ENCODE results near the gene GATA1.

The GATA1 gene

DNA sequence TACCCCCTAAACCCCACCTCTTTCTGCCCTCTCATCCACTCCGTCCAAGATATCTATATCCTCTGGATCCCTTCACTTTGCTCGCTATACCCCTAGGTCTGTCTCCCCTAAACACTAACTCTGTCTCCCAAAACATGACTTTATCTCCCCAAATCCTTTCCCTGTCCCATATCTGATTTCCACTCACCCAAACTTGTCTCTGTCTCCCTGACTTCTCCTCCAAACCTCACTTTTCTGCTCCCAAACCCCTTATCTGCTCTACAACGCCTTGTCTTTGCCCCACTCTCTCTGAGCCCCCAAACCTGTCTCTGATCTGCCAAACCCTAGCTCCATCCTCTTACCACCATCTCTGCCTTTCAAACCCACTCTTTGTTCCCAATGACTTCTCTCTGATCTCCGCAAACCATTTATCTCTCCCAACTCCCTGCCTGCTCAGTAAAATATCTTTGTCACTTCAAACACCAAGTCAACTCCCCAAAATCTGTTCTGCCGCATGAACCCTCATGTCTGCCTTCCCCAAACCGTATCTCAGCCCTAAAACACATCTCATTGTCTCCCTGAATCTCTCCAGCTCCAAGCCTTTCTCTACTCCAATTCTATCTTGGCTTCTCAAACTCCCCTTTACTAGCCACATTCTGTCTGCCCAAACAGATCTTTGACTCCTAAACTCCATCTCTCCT is 575 bp downstream of the GATA1 start:
- Histone ChIP-seq H3K27me3 (ENCODE audit: insufficient read depth, low read depth) (no peaks in the 10 kb centered on the region), H3K9ac (no peak overlapping the region), H3K4me1 (ENCODE audit: low read depth, poor library complexity, severe bottlenecking) (no peaks in the 10 kb centered on the region), H3K4me3 (IDR thresholded peaks at IDR 0.05; ENCODE audit: insufficient read depth, low read depth, low read length) (no peak overlapping the region), H4K20me1 (ENCODE audit: insufficient read depth) (no peaks in the 10 kb centered on the region), H3K36me3 (ENCODE audit: insufficient read depth) (no peaks in the 10 kb centered on the region), H2AFZ (ENCODE audit: low read depth) (no peak overlapping the region), H3K4me2 (no peak overlapping the region), H3K27ac (no peak overlapping the region), H3K79me2 (ENCODE audit: insufficient read depth, low read depth) (no peaks in the 10 kb centered on the region)
- TF ChIP-seq, protein P1, sequence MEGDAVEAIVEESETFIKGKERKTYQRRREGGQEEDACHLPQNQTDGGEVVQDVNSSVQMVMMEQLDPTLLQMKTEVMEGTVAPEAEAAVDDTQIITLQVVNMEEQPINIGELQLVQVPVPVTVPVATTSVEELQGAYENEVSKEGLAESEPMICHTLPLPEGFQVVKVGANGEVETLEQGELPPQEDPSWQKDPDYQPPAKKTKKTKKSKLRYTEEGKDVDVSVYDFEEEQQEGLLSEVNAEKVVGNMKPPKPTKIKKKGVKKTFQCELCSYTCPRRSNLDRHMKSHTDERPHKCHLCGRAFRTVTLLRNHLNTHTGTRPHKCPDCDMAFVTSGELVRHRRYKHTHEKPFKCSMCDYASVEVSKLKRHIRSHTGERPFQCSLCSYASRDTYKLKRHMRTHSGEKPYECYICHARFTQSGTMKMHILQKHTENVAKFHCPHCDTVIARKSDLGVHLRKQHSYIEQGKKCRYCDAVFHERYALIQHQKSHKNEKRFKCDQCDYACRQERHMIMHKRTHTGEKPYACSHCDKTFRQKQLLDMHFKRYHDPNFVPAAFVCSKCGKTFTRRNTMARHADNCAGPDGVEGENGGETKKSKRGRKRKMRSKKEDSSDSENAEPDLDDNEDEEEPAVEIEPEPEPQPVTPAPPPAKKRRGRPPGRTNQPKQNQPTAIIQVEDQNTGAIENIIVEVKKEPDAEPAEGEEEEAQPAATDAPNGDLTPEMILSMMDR (conservative IDR thresholded peaks at IDR 0.05; ENCODE audit: low read depth, low read length), result no peak

DNA sequence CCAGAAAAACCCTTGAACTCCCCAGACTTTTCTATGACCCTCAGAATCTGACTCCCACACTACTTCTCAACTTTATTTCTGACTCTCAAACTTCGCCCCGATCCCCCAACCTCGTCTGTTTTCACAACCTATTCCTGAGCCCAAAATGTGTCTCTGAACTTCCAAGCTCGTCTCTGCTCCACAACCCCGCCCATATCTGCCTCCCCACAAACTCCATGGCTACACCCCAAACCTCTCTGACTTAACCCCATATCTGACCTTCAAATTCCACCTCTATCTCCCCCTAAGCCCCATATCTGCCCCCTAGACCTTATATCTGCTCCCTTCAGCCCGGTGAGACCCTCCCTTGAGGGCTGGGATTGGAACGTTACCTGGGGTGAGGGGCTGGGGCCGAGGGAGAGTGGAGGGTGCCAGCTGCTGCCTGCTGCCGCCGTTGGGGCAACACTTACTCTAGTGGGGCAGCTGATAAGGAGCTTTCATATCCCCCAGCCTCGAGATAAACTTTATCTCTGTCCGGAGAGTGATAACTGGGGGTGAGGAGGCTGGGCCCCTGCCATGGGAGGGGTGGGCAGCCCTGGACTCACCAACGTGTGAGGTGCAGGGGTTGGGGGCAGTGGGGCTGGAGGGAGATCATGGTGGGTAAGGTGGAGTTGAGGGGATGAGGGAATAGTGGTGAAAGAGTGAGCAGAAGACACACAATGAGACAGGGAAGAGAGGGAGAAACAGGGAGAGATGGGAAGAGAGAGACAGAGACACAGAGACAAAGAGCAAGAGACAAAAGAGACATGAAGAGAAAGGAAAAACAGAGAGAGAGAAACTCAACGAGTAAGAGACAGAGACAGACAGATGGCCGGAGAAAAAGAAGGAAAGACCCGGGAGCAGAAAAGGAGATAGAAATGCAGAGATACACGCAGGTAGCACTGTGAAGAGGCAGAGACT is 1.4 kb downstream of the GATA1 start:
- H3K27ac ChIP-seq, result no peak overlapping the region
- no peak overlapping the region for H3K4me3 ChIP-seq (IDR thresholded peaks at IDR 0.05; ENCODE audit: insufficient read depth, low read depth, low read length)
- H3K36me3 ChIP-seq (ENCODE audit: insufficient read depth), result no peaks in the 10 kb centered on the region
- no peaks in the 10 kb centered on the region for H3K4me1 ChIP-seq (ENCODE audit: low read depth, poor library complexity, severe bottlenecking)
- no peak overlapping the region for H3K9ac ChIP-seq
- H3K4me2 ChIP-seq, result no peak overlapping the region
- H2AFZ ChIP-seq (ENCODE audit: low read depth), result no peak overlapping the region
- TF ChIP-seq, protein P1 (conservative IDR thresholded peaks at IDR 0.05; ENCODE audit: low read depth, low read length), result no peak
- H4K20me1 ChIP-seq (ENCODE audit: insufficient read depth), result no peaks in the 10 kb centered on the region
- no peaks in the 10 kb centered on the region for H3K27me3 ChIP-seq (ENCODE audit: insufficient read depth, low read depth)
- no peaks in the 10 kb centered on the region for H3K79me2 ChIP-seq (ENCODE audit: insufficient read depth, low read depth)

DNA sequence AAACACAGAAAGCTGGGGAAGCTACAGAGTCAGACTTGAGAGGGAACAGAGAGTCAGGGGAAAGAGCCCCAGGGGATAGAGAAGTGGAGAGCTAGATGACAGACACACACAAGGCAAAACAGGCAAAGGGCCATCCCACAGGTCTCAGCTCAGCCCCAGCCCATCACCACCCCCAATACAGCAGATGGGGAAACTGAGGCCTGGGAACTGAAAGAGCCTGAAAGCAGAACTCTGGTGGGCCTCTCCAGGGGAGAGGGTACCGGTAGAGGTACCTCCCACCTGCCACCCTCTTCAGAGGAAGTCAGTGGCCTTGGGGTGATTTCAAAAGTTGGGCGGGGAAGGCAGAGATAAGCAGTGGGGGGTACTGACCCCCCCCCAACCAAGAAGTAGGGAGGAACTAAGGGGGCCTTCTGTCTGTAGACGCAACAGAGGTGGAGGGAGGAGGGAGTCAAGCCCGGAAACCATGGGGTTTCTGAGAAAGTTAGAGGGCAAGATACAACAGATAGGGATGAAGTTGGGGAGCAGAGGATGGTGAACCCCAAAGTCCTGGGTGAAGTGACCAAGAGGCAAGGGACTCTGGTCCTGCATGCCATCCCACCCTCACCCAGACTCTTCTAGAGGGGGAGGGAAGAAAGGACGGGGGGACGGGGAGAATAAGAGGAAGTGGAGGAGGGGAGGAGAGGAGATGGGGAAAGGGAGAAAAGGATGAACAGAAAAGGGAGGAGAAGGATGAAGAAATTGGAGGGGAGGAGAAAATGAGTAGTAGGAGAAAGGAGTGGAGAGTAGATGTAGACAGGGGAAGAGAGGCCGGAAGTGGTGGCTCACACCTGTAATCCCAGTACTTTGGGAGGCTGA is 3.2 kb downstream of the GATA1 start:
- no peak overlapping the region for H2AFZ ChIP-seq (ENCODE audit: low read depth)
- H3K79me2 ChIP-seq (ENCODE audit: insufficient read depth, low read depth), result no peaks in the 10 kb centered on the region
- H3K9ac ChIP-seq, result no peak overlapping the region
- TF ChIP-seq, protein P1 (conservative IDR thresholded peaks at IDR 0.05; ENCODE audit: low read depth, low read length), result no peak
- H3K27ac ChIP-seq, result no peak overlapping the region
- H3K4me3 ChIP-seq (IDR thresholded peaks at IDR 0.05; ENCODE audit: insufficient read depth, low read depth, low read length), result no peak overlapping the region
- no peaks in the 10 kb centered on the region for H3K27me3 ChIP-seq (ENCODE audit: insufficient read depth, low read depth)
- H3K36me3 ChIP-seq (ENCODE audit: insufficient read depth), result no peaks in the 10 kb centered on the region
- no peaks in the 10 kb centered on the region for H3K4me1 ChIP-seq (ENCODE audit: low read depth, poor library complexity, severe bottlenecking)
- no peaks in the 10 kb centered on the region for H4K20me1 ChIP-seq (ENCODE audit: insufficient read depth)
- H3K4me2 ChIP-seq, result no peak overlapping the region

- Histone ChIP-seq H3K9ac (no peak overlapping the region), H4K20me1 (ENCODE audit: insufficient read depth) (no peaks in the 10 kb centered on the region), H3K36me3 (ENCODE audit: insufficient read depth) (no peaks in the 10 kb centered on the region), H2AFZ (ENCODE audit: low read depth) (no peak overlapping the region), H3K4me2 (no peak overlapping the region), H3K27me3 (ENCODE audit: insufficient read depth, low read depth) (no peaks in the 10 kb centered on the region), H3K79me2 (ENCODE audit: insufficient read depth, low read depth) (no peaks in the 10 kb centered on the region), H3K4me1 (ENCODE audit: low read depth, poor library complexity, severe bottlenecking) (no peaks in the 10 kb centered on the region), H3K4me3 (IDR thresholded peaks at IDR 0.05; ENCODE audit: insufficient read depth, low read depth, low read length) (no peak overlapping the region), H3K27ac (no peak overlapping the region)
- TF ChIP-seq, protein P1 (conservative IDR thresholded peaks at IDR 0.05; ENCODE audit: low read depth, low read length), result no peak
Observed at GRCh38 chrX:48790477-48790876, 4.1 kb downstream of the GATA1 start.

All from KMS-11 (cell line).